B cell (primary cell): ENCODE measurements around the gene KRTAP4-6. TPM values are rescaled to one million over a fixed set of nuclear protein-coding genes. Genes with fewer than 3 reads are reported as not detected.

Source experiments
- ATAC-seq: fragments of 200-7000 bp; cut with Tn5 transposase; one replicate; pipeline ENCODE4 v1.10.0; 2021; ENCODE audit warnings: low read depth, mild to moderate bottlenecking, moderate number of reproducible peaks, moderate library complexity
- CTCF ChIA-PET: fragments of 350-600 bp; sonication (Branson Sonifier 250); formaldehyde crosslinking; loops from one replicate; lab custom pipeline; 2021; ENCODE audit warnings: antibody characterized with exemption, inconsistent platforms; lab: Charles Lee
- POLR2A ChIA-PET: fragments of 350-600 bp; sonication (Branson Sonifier 250); formaldehyde crosslinking; loops from one replicate; lab custom pipeline; 2021; ENCODE audit warnings: antibody characterized with exemption; lab: Charles Lee
- DNase-seq: peaks from one replicate; pipeline ENCODE4 v3.0.0; 2013
- H2AFZ ChIP-seq: 2 replicates; pipeline ENCODE4 v1.6.1; 2012; ENCODE audit warnings: mild to moderate bottlenecking, low read depth, low read length; ENCODE audit not compliant: insufficient read depth, poor library complexity, severe bottlenecking
- H3K27ac ChIP-seq, 2 donors: 1 replicate in 1 of 2; 2 replicates in 1 of 2; pipeline ENCODE4 v1.5.1; 2012 to 2013; ENCODE audit warnings: low read length in 2 of 2, mild to moderate bottlenecking in 2 of 2, moderate library complexity in 1 of 2
- H3K27me3 ChIP-seq, 4 experiments: fragments of 200-600 bp in 1 of 4; sonication (generic) in 1 of 4; replicated peaks in 1 of 4; 1 replicate in 2 of 4; 2 replicates in 2 of 4; pipeline versions ENCODE4 v1.6.1 to v1.7.0; 2013 to 2016; ENCODE audit warnings: low read length in 3 of 4, mild to moderate bottlenecking in 2 of 4, mixed read lengths in 1 of 4, moderate library complexity in 1 of 4; ENCODE audit not compliant: insufficient read depth in 4 of 4, control insufficient read depth in 3 of 4; ENCODE audit errors: control extremely low read depth in 1 of 4
- H3K36me3 ChIP-seq, 2 experiments: replicated peaks in 1 of 2; 1 replicate in 1 of 2; 2 replicates in 1 of 2; pipeline versions ENCODE4 v1.6.1 to v1.7.1; 2013; ENCODE audit warnings: low read length in 1 of 2; ENCODE audit not compliant: insufficient read depth in 2 of 2, control insufficient read depth in 1 of 2; ENCODE audit errors: control extremely low read depth in 1 of 2, extremely low read depth in 1 of 2
- H3K4me1 ChIP-seq, 2 donors: fragments of 200-600 bp in 1 of 2; sonication (generic) in 1 of 2; 1 replicate in 1 of 2; 2 replicates in 1 of 2; pipeline versions ENCODE4 v1.5.1 to v1.6.1; 2013 to 2017; ENCODE audit warnings: low read length in 2 of 2; ENCODE audit not compliant: control insufficient read depth in 2 of 2, insufficient read depth in 2 of 2
- H3K4me2 ChIP-seq: replicated peaks from 2 replicates; pipeline ENCODE3; 2012; ENCODE audit warnings: mild to moderate bottlenecking, low read depth, low read length; ENCODE audit not compliant: poor library complexity, severe bottlenecking
- H3K4me3 ChIP-seq, 5 experiments: fragments of 200-600 bp in 1 of 5; sonication (generic) in 1 of 5; 1 replicate in 3 of 5; 2 replicates in 2 of 5; pipeline versions ENCODE4 v1.5.1 to v1.7.0; 2011 to 2016; ENCODE audit warnings: low read length in 4 of 5, mild to moderate bottlenecking in 4 of 5, low read depth in 2 of 5, control low read depth in 1 of 5, moderate library complexity in 1 of 5; ENCODE audit not compliant: insufficient read depth in 1 of 5; ENCODE audit errors: control extremely low read depth in 1 of 5, extremely low read depth in 1 of 5
- H3K79me2 ChIP-seq: fragments of 200-600 bp; sonication (generic); one replicate; pipeline ENCODE4 v1.6.0; 2016; ENCODE audit warnings: low read length; ENCODE audit not compliant: control insufficient read depth, insufficient read depth
- H3K9ac ChIP-seq: fragments of 200-600 bp; sonication (generic); 2 replicates; pipeline ENCODE4 v1.6.1; 2017; ENCODE audit warnings: mild to moderate bottlenecking, low read length, moderate library complexity
- H3K9me3 ChIP-seq, 3 donors: one replicate each; pipeline versions ENCODE4 v1.6.1 to v1.7.1; 2013; ENCODE audit warnings: low read length in 2 of 3; ENCODE audit not compliant: control insufficient read depth in 2 of 3, insufficient read depth in 1 of 3; ENCODE audit errors: control extremely low read depth in 1 of 3
- H4K20me1 ChIP-seq: 2 replicates; pipeline ENCODE4 v1.6.0; 2012; ENCODE audit warnings: mild to moderate bottlenecking, low read length; ENCODE audit not compliant: insufficient read depth, control insufficient read depth, poor library complexity, severe bottlenecking
- H3K27ac Mint-ChIP-seq: one replicate; pipeline ENCODE4 v1.8.0; 2021; ENCODE audit warnings: mixed read lengths
- H3K27me3 Mint-ChIP-seq: one replicate; pipeline ENCODE4 v1.8.0; 2021; ENCODE audit warnings: mixed read lengths
- H3K4me1 Mint-ChIP-seq: one replicate; pipeline ENCODE4 v1.8.0; 2021; ENCODE audit warnings: mixed read lengths
- H3K4me3 Mint-ChIP-seq: one replicate; pipeline ENCODE4 v1.8.0; 2021; ENCODE audit warnings: mixed read lengths
- H3K9me3 Mint-ChIP-seq: one replicate; pipeline ENCODE4 v1.8.0; 2022; ENCODE audit warnings: mixed read lengths; ENCODE audit not compliant: insufficient read depth
- EZH2 ChIP-seq: IDR thresholded peaks from 2 replicates; pipeline ENCODE4 v1.6.1; 2012; ENCODE audit warnings: borderline replicate concordance, low read depth, mild to moderate bottlenecking, moderate library complexity, low read length; ENCODE audit not compliant: insufficient read depth, poor library complexity, severe bottlenecking
- WGBS: methylation state at CpG from one replicate; pipeline ENCODE4 v1.1.5; 2013; ENCODE audit warnings: missing lambda C conversion rate; ENCODE audit not compliant: insufficient coverage; 5-methylcytosine and 5-hydroxymethylcytosine counted together
- intact Hi-C: fragments of 100-400 bp; cut with micrococcal nuclease; formaldehyde crosslinking; loops from one replicate; pipeline ENCODE4 v1.10.0; 2022
- polyA plus RNA-seq: library from polyadenylated mRNA; depleted of rRNA; stranded (reverse); fragments of >200 nt; gene quantifications from 2 replicates; pipeline ENCODE4 v1.2.3, GENCODE V29; 2012
- total RNA-seq, 2 donors: library from RNA; stranded (reverse); fragments of 120-200 nt in 1 of 2; gene quantifications; 1 replicate in 1 of 2; 2 replicates in 1 of 2; pipeline versions ENCODE4 v1.2.3 to v1.2.4, GENCODE V29; 2013 to 2022
- TF ChIP-seq, protein P1 (sequence below): fragments of 200-600 bp; IDR thresholded peaks from one replicate; pipeline ENCODE4 v1.8.0; 2022; ENCODE audit warnings: antibody characterized with exemption, mild to moderate bottlenecking

The KRTAP4-6 gene
- total and polyA plus RNA-seq, 2 donors (not counting 1 experiment from before 2014, with no cell fraction given): not detected

- POLR2A ChIA-PET: no interaction called here
- H3K27ac ChIP-seq: no peak within 1 kb of the TSS
- WGBS: 89% methylated on average over 8 of the region's 9 CpGs
- no peaks in the 10 kb centered on the region for H4K20me1 ChIP-seq
- DNase-seq (no peak), ATAC-seq (no peak)
- CTCF ChIA-PET: no interaction called here
- no peaks in the 10 kb centered on the region for H3K27me3 ChIP-seq
- intact Hi-C loops: no loop called here
- no peaks in the 10 kb centered on the region for H3K4me1 Mint-ChIP-seq
- H3K9me3 ChIP-seq: no peaks in the 10 kb centered on the region
- no peak for TF ChIP-seq EZH2
- TF ChIP-seq, protein P1, sequence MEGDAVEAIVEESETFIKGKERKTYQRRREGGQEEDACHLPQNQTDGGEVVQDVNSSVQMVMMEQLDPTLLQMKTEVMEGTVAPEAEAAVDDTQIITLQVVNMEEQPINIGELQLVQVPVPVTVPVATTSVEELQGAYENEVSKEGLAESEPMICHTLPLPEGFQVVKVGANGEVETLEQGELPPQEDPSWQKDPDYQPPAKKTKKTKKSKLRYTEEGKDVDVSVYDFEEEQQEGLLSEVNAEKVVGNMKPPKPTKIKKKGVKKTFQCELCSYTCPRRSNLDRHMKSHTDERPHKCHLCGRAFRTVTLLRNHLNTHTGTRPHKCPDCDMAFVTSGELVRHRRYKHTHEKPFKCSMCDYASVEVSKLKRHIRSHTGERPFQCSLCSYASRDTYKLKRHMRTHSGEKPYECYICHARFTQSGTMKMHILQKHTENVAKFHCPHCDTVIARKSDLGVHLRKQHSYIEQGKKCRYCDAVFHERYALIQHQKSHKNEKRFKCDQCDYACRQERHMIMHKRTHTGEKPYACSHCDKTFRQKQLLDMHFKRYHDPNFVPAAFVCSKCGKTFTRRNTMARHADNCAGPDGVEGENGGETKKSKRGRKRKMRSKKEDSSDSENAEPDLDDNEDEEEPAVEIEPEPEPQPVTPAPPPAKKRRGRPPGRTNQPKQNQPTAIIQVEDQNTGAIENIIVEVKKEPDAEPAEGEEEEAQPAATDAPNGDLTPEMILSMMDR: no peak
- no peaks in the 10 kb centered on the region for H3K36me3 ChIP-seq
- peaks cover 28% of the 10 kb centered on the region for H3K27me3 Mint-ChIP-seq
- no peaks in the 10 kb centered on the region for H3K9me3 Mint-ChIP-seq
- no peaks in the 10 kb centered on the region for H3K4me1 ChIP-seq
- no peak within 1 kb of the TSS for H3K27ac Mint-ChIP-seq
- H2AFZ ChIP-seq: no peak within 1 kb of the TSS
- H3K9ac ChIP-seq: no peak within 1 kb of the TSS
- no peak within 1 kb of the TSS for H3K4me2 ChIP-seq
- H3K4me3 ChIP-seq: no peak within 1 kb of the TSS
- no peaks in the 10 kb centered on the region for H3K79me2 ChIP-seq
- no peak within 1 kb of the TSS for H3K4me3 Mint-ChIP-seq
Measured at GRCh38 chr17:41184480-41184961, 44.2 kb upstream of the KRTAP4-6 start, which contains the start of gene KRTAP4-1. Gene KRTAP4-1 (minus strand): TSS chr17:41184911. CDS start chr17:41184854, 57 bp downstream.

DNA sequence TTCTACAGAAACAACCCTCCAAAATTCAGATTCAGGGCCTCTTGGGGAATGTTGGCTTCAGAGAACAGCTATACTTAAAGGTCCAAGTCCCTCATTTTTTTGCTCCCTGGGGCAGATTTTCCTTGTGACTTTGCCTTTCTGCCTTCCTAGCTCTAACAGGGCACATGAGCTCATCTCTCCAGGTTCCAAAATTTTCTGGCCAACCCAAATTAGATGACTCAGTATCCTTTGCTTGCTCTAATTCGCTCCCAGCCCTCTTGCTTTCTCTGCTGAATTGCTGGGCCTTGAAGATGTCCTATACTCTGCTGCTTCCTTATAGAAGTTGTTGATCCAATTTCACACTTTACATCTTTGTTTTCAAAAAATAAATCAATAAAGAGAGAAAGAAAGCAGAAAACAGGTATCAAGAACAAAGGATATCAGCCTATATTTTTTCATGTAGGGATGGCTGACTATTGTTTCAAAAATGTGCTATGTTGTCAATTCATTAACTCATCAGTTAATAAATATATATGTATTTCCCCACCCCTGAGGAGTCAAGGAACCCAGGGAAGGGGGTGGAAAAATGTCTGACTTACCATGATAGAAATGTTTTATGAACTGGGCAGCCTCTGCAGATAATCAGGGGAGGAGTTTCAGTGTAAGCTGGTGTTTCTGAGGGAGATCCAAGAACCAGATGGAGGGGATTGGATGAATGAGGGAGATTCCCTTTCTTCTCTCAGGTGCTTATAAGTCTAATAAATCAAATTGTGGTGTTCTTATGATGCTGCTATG lies 38.7 kb upstream of the KRTAP4-6 start:
- H3K27me3 Mint-ChIP-seq: peaks cover under 1% of the 10 kb centered on the region

More for the DNA sequence above, 38.7 kb upstream of the KRTAP4-6 start:
- Histone ChIP-seq H2AFZ (no peak overlapping the region), H3K9ac (no peak overlapping the region), H3K9me3 (no peaks in the 10 kb centered on the region), H3K4me2 (no peak overlapping the region), H3K36me3 (no peaks in the 10 kb centered on the region), H3K27ac (no peak overlapping the region), H3K4me1 (peaks cover 39 to 41% of the 10 kb centered on the region in 2 donors), H3K27me3 (no peaks in the 10 kb centered on the region), H4K20me1 (no peaks in the 10 kb centered on the region), H3K4me3 (no peak overlapping the region), H3K79me2 (no peaks in the 10 kb centered on the region)
- Mint-ChIP-seq H3K4me1 (peaks cover 42% of the 10 kb centered on the region), H3K27ac (no peak overlapping the region), H3K4me3 (no peak overlapping the region), H3K9me3 (no peaks in the 10 kb centered on the region)
- ChIA-PET POLR2A (no interaction called here), CTCF (interaction anchor here (1.2 kb wide), 1 partner anchor 10 kb away, joined by 3 read pairs; no protein-coding TSS in a partner anchor)
- no peak for DNase-seq
- 100% methylated on average over 1 of the region's 1 CpG for WGBS
- no peak for ATAC-seq
- intact Hi-C loops: loop anchor here (5.0 kb wide), 1 partner anchor 62 kb away; the partner anchor contains the start of gene KRTAP4-11
- no peak for TF ChIP-seq EZH2
- TF ChIP-seq, protein P1: no peak
